ENCODE results near the gene ZMYM2.
A peak's percentile ranks its signal among the peaks of the same experiment; 100 is the strongest.

Gene ZMYM2

GRCh38 chr13:20127262-20127561, 168.7 kb downstream of the ZMYM2 start:
- DNase-seq (ENCODE audit: insufficient read length, low spot score) (no peak), FAIRE-seq (no peak)
- TF ChIP-seq POLR2A (IDR thresholded peaks at IDR 0.05; ENCODE audit: low read depth, low read length) (no peak), SPI1 (IDR thresholded peaks at IDR 0.05; ENCODE audit: low read depth, low read length) (no peak), PAX5 (IDR thresholded peaks at IDR 0.05; ENCODE audit: insufficient read depth, low read length, severe bottlenecking) (no peak)

- TF ChIP-seq POLR2AphosphoS5 (IDR thresholded peaks at IDR 0.05; ENCODE audit: low read depth, low read length), result no peak
- DNase-seq (ENCODE audit: insufficient read length, low spot score), result no peak
- FAIRE-seq, result peak; percentile 88
Measured at GRCh38 chr13:20127562-20128458, 169.3 kb downstream of the ZMYM2 start.

- DNase-seq (ENCODE audit: insufficient read length, low spot score) (no peak), FAIRE-seq (no peak)
- TF ChIP-seq POLR2AphosphoS5 (IDR thresholded peaks at IDR 0.05; ENCODE audit: low read depth, low read length), result no peak
- no peak for TF ChIP-seq SPI1 (IDR thresholded peaks at IDR 0.05; ENCODE audit: low read depth, low read length)
- no peak for TF ChIP-seq PAX5 (IDR thresholded peaks at IDR 0.05; ENCODE audit: insufficient read depth, low read length, severe bottlenecking)
- TF ChIP-seq TAF1 (IDR thresholded peaks at IDR 0.05; ENCODE audit: low read depth, low read length), result no peak
- no peak for TF ChIP-seq POU2F2 (IDR thresholded peaks at IDR 0.05; ENCODE audit: low read depth, low read length)
- no peak for TF ChIP-seq POLR2A (IDR thresholded peaks at IDR 0.05; ENCODE audit: low read depth, low read length)
Measured at GRCh38 chr13:20128459-20128931, 170.0 kb downstream of the ZMYM2 start.

- DNase-seq (ENCODE audit: insufficient read length, low spot score), result no peak
- FAIRE-seq, result no peak
- TF ChIP-seq POLR2A (IDR thresholded peaks at IDR 0.05; ENCODE audit: low read depth, low read length), result no peak
- TF ChIP-seq SPI1 (IDR thresholded peaks at IDR 0.05; ENCODE audit: low read depth, low read length), result no peak
- TF ChIP-seq TAF1 (IDR thresholded peaks at IDR 0.05; ENCODE audit: low read depth, low read length), result no peak
- TF ChIP-seq POLR2AphosphoS5 (IDR thresholded peaks at IDR 0.05; ENCODE audit: low read depth, low read length), result no peak
- no peak for TF ChIP-seq POU2F2 (IDR thresholded peaks at IDR 0.05; ENCODE audit: low read depth, low read length)
- TF ChIP-seq PAX5 (IDR thresholded peaks at IDR 0.05; ENCODE audit: insufficient read depth, low read length, severe bottlenecking), result no peak
Measured at GRCh38 chr13:20129076-20129475, 170.5 kb downstream of the ZMYM2 start.

DNA sequence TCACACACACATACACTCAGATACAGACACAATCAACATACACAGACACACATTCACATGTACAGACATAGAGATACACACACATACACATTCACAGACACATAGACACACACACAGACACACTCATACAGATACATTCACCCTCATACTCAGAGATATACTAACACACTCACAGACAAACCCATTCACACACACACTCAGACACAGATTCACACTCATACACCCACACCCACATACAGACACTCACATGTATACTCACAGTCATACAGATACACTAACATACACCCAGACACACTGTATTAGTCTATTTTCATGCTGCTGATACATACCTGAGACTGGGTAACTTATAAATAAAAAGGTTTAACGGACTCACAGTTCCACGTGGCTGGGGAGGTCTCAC, 171.5 kb downstream of the ZMYM2 start:
- DNase-seq (ENCODE audit: insufficient read length, low spot score) (no peak), FAIRE-seq (peak; percentile 61)
- TF ChIP-seq PAX5 (IDR thresholded peaks at IDR 0.05; ENCODE audit: insufficient read depth, low read length, severe bottlenecking) (no peak), POU2F2 (IDR thresholded peaks at IDR 0.05; ENCODE audit: low read depth, low read length) (no peak), SPI1 (IDR thresholded peaks at IDR 0.05; ENCODE audit: low read depth, low read length) (no peak), TAF1 (IDR thresholded peaks at IDR 0.05; ENCODE audit: low read depth, low read length) (no peak), POLR2AphosphoS5 (IDR thresholded peaks at IDR 0.05; ENCODE audit: low read depth, low read length) (no peak), POLR2A (IDR thresholded peaks at IDR 0.05; ENCODE audit: low read depth, low read length) (no peak)

DNA sequence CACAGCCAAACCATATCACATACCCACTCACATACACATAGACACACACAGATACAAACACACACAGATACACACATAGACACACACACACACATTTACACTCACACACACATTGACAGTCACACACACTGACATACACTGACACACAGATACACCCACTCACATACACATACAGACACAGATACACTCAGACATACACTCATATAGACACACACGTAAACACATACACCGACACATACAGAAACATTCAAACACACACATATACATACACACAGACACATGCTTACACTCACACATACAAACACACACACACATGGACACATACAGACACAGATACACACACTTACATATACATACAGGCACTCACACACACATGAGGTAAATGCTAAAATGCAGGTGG, 172.1 kb downstream of the ZMYM2 start:
- DNase-seq (ENCODE audit: insufficient read length, low spot score) (no peak), FAIRE-seq (peak; percentile 61)
- no peak for TF ChIP-seq POLR2AphosphoS5 (IDR thresholded peaks at IDR 0.05; ENCODE audit: low read depth, low read length)
- TF ChIP-seq TAF1 (IDR thresholded peaks at IDR 0.05; ENCODE audit: low read depth, low read length), result no peak
- TF ChIP-seq POU2F2 (IDR thresholded peaks at IDR 0.05; ENCODE audit: low read depth, low read length), result no peak
- TF ChIP-seq POLR2A (IDR thresholded peaks at IDR 0.05; ENCODE audit: low read depth, low read length), result no peak

- FAIRE-seq (no peak), DNase-seq (ENCODE audit: insufficient read length, low spot score) (no peak)
- TF ChIP-seq PAX5 (IDR thresholded peaks at IDR 0.05; ENCODE audit: insufficient read depth, low read length, severe bottlenecking), result no peak
- no peak for TF ChIP-seq TAF1 (IDR thresholded peaks at IDR 0.05; ENCODE audit: low read depth, low read length)
- no peak for TF ChIP-seq POU2F2 (IDR thresholded peaks at IDR 0.05; ENCODE audit: low read depth, low read length)
- no peak for TF ChIP-seq SPI1 (IDR thresholded peaks at IDR 0.05; ENCODE audit: low read depth, low read length)
- no peak for TF ChIP-seq POLR2A (IDR thresholded peaks at IDR 0.05; ENCODE audit: low read depth, low read length)
- TF ChIP-seq POLR2AphosphoS5 (IDR thresholded peaks at IDR 0.05; ENCODE audit: low read depth, low read length), result no peak
Measured at GRCh38 chr13:20131057-20131832, 172.7 kb downstream of the ZMYM2 start.

- DNase-seq (ENCODE audit: insufficient read length, low spot score) (no peak), FAIRE-seq (no peak)
- TF ChIP-seq POU2F2 (IDR thresholded peaks at IDR 0.05; ENCODE audit: low read depth, low read length) (no peak), SPI1 (IDR thresholded peaks at IDR 0.05; ENCODE audit: low read depth, low read length) (no peak)
Measured at GRCh38 chr13:20132052-20132634, 173.6 kb downstream of the ZMYM2 start.

DNA sequence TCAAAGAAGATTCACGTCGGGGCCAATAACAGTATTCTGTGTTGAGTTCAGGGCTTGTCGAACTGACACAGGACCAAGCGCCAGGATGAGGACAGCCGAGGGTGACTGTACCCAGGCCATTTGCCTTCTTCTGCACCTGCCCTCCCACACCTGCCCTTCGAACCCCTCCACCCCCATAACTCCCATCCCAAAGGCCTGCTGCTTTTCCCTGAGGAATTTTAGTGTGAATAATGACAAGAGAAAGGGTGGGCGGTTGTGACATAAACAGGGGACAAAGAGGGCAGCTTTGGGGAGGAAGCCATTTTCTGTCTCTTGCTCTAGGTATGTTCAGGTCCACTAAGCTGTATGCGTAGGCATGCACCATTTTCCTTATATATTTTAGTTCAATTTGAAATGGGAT, 176.2 kb downstream of the ZMYM2 start:
- TF ChIP-seq PAX5 (IDR thresholded peaks at IDR 0.05; ENCODE audit: insufficient read depth, low read length, severe bottlenecking) (no peak), TAF1 (IDR thresholded peaks at IDR 0.05; ENCODE audit: low read depth, low read length) (no peak), POLR2A (IDR thresholded peaks at IDR 0.05; ENCODE audit: low read depth, low read length) (no peak)
- DNase-seq (ENCODE audit: insufficient read length, low spot score), result no peak
- no peak for FAIRE-seq

Measured in GM12891 (cell line).